ENCODE measurements around the gene NOTCH2NLA.
"Not testable (repeated sequence)": the region's sequence is repeated elsewhere in the genome, so short reads cannot be mapped to it uniquely, and the experiment has no call there.

DNA sequence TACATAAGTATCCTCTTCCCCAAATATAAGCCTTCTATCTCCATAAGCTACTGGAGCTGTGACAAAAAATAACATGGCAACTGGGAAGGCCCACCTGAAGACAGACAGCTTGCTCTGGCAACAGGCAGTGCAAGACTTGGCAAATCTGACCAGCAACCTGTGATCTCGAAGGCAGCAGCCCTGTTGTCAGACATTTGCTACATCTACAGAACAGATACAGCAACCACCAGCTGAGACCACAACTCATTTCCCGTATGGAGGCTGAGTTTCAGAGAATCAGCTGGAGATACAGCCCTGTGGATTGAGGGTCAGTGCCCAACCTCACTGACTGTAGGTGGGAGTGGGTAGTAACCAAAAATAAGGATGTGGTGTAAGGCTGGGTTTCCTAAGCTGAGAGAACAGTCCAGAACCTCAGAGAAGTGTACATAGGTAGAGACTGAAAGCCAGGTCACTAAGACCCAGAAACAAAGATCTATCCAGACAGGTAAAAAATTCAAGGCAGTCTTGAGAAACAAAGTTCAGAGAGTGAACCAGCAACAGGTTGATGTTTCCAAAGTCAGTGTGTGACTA, 37.4 kb upstream of the NOTCH2NLA start:
- TF ChIP-seq, protein P1, sequence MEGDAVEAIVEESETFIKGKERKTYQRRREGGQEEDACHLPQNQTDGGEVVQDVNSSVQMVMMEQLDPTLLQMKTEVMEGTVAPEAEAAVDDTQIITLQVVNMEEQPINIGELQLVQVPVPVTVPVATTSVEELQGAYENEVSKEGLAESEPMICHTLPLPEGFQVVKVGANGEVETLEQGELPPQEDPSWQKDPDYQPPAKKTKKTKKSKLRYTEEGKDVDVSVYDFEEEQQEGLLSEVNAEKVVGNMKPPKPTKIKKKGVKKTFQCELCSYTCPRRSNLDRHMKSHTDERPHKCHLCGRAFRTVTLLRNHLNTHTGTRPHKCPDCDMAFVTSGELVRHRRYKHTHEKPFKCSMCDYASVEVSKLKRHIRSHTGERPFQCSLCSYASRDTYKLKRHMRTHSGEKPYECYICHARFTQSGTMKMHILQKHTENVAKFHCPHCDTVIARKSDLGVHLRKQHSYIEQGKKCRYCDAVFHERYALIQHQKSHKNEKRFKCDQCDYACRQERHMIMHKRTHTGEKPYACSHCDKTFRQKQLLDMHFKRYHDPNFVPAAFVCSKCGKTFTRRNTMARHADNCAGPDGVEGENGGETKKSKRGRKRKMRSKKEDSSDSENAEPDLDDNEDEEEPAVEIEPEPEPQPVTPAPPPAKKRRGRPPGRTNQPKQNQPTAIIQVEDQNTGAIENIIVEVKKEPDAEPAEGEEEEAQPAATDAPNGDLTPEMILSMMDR (IDR thresholded peaks at IDR 0.05 in 8 of 11, conservative IDR thresholded peaks at IDR 0.05 in 3 of 11): not testable (repeated sequence)
- TF ChIP-seq POLR2A, POLR2AphosphoS5 (IDR thresholded peaks at IDR 0.05): not testable (repeated sequence)
